SK-N-SH treated with all-trans-retinoic acid at 6 μM for 48 hours (cell line): ENCODE results near the gene BRIX1.

Experiments
- ARNTL ChIP-seq: fragments of 450-650 bp; formaldehyde crosslinking; IDR thresholded peaks from 2 replicates; pipeline ENCODE4 v1.5.0; 2020; ENCODE audit warnings: low read depth, mild to moderate bottlenecking, moderate library complexity, borderline replicate concordance
- BACH2 ChIP-seq: fragments of 250-450 bp; sonication (Bioruptor Pico); IDR thresholded peaks from 2 replicates; pipeline ENCODE4 v1.9.0; 2021; ENCODE audit warnings: mild to moderate bottlenecking, borderline replicate concordance
- ISL1 ChIP-seq: fragments of 250-450 bp; sonication (Bioruptor Pico); IDR thresholded peaks from 2 replicates; pipeline ENCODE4 v2.1.2; 2022; ENCODE audit warnings: mild to moderate bottlenecking, moderate library complexity
- OSR1 ChIP-seq: fragments of 250-450 bp; sonication (Bioruptor Pico); IDR thresholded peaks from 2 replicates; pipeline ENCODE4 v1.8.0; 2022; ENCODE audit warnings: moderate library complexity, mild to moderate bottlenecking, inconsistent platforms
- RARB ChIP-seq: fragments of 250-450 bp; sonication (Bioruptor Pico); IDR thresholded peaks from 2 replicates; pipeline ENCODE4 v1.8.0; 2021; ENCODE audit warnings: mild to moderate bottlenecking, moderate library complexity
- TOX ChIP-seq: fragments of 250-450 bp; sonication (Bioruptor Pico); IDR thresholded peaks from 2 replicates; pipeline ENCODE4 v1.8.0; 2021; ENCODE audit warnings: mild to moderate bottlenecking, moderate library complexity, borderline replicate concordance
- ZC3H10 ChIP-seq: fragments of 250-450 bp; sonication (Bioruptor Pico); IDR thresholded peaks from 2 replicates; pipeline ENCODE4 v1.5.1; 2021; ENCODE audit warnings: mild to moderate bottlenecking, moderate library complexity
- ZFP3 ChIP-seq: fragments of 250-450 bp; sonication (Bioruptor Pico); IDR thresholded peaks from 2 replicates; pipeline ENCODE4 v1.5.0; 2020; ENCODE audit warnings: mild to moderate bottlenecking, moderate library complexity
- ZFP30 ChIP-seq: fragments of 450-650 bp; formaldehyde crosslinking; IDR thresholded peaks from 2 replicates; pipeline ENCODE4 v1.5.0; 2022; ENCODE audit warnings: mild to moderate bottlenecking, moderate library complexity
- ZNF8 ChIP-seq: fragments of 450-650 bp; formaldehyde crosslinking; IDR thresholded peaks from 2 replicates; pipeline ENCODE4 v1.5.0; 2020; ENCODE audit warnings: mild to moderate bottlenecking, moderate library complexity
- TF ChIP-seq, protein P1 (sequence below): fragments of 250-450 bp; sonication (Bioruptor Pico); IDR thresholded peaks from 2 replicates; pipeline ENCODE4 v1.5.1; 2021; ENCODE audit warnings: mild to moderate bottlenecking, moderate library complexity
- TF ChIP-seq, protein P2 (sequence below): fragments of 250-450 bp; sonication (Bioruptor Pico); IDR thresholded peaks from 2 replicates; pipeline ENCODE4 v1.8.0; 2020; ENCODE audit warnings: mild to moderate bottlenecking, moderate library complexity, borderline replicate concordance
- TF ChIP-seq, protein P3 (sequence below): fragments of 250-450 bp; sonication (Bioruptor Pico); IDR thresholded peaks from 2 replicates; pipeline ENCODE4 v1.5.0; 2020; ENCODE audit warnings: mild to moderate bottlenecking, moderate library complexity
- TF ChIP-seq, protein P4 (sequence below): fragments of 250-450 bp; sonication (Bioruptor Pico); IDR thresholded peaks from 2 replicates; pipeline ENCODE4 v1.5.1; 2020; ENCODE audit warnings: low read depth, mild to moderate bottlenecking, moderate library complexity

DNA sequence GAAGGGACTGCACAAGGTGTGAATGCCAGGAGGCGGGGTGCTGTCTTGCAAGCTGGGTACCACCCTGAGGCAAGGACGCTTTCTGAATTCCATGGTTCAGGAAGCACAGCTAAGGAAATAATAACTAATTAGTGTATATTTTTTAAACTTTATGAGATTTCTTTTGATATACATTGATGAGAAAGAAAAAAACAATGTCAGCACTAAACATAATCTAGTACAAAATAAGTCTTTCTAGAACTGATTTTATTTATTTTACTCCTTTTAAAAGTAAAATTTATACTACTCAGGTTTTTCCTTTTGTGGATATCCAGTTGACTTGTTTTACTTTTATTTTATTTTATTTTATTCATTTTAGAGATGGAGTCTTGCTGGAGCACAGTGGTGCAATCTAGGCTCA, 17.4 kb downstream of the BRIX1 start:
- TF ChIP-seq RARB (CRISPR knock-in tag) (no peak), ZFP3 (CRISPR knock-in tag) (no peak), ARNTL (no peak), BACH2 (CRISPR knock-in tag) (no peak), ZFP30 (CRISPR knock-in tag) (no peak), ZC3H10 (CRISPR knock-in tag) (no peak), TOX (CRISPR knock-in tag) (no peak), OSR1 (CRISPR knock-in tag) (no peak), ZNF8 (no peak), ISL1 (CRISPR knock-in tag) (no peak)
- TF ChIP-seq, protein P1, sequence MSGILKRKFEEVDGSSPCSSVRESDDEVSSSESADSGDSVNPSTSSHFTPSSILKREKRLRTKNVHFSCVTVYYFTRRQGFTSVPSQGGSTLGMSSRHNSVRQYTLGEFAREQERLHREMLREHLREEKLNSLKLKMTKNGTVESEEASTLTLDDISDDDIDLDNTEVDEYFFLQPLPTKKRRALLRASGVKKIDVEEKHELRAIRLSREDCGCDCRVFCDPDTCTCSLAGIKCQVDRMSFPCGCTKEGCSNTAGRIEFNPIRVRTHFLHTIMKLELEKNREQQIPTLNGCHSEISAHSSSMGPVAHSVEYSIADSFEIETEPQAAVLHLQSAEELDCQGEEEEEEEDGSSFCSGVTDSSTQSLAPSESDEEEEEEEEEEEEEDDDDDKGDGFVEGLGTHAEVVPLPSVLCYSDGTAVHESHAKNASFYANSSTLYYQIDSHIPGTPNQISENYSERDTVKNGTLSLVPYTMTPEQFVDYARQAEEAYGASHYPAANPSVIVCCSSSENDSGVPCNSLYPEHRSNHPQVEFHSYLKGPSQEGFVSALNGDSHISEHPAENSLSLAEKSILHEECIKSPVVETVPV (CRISPR knock-in tag), result no peak
- TF ChIP-seq, protein P2, sequence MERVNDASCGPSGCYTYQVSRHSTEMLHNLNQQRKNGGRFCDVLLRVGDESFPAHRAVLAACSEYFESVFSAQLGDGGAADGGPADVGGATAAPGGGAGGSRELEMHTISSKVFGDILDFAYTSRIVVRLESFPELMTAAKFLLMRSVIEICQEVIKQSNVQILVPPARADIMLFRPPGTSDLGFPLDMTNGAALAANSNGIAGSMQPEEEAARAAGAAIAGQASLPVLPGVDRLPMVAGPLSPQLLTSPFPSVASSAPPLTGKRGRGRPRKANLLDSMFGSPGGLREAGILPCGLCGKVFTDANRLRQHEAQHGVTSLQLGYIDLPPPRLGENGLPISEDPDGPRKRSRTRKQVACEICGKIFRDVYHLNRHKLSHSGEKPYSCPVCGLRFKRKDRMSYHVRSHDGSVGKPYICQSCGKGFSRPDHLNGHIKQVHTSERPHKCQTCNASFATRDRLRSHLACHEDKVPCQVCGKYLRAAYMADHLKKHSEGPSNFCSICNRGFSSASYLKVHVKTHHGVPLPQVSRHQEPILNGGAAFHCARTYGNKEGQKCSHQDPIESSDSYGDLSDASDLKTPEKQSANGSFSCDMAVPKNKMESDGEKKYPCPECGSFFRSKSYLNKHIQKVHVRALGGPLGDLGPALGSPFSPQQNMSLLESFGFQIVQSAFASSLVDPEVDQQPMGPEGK (CRISPR knock-in tag), result no peak
- TF ChIP-seq, protein P3, sequence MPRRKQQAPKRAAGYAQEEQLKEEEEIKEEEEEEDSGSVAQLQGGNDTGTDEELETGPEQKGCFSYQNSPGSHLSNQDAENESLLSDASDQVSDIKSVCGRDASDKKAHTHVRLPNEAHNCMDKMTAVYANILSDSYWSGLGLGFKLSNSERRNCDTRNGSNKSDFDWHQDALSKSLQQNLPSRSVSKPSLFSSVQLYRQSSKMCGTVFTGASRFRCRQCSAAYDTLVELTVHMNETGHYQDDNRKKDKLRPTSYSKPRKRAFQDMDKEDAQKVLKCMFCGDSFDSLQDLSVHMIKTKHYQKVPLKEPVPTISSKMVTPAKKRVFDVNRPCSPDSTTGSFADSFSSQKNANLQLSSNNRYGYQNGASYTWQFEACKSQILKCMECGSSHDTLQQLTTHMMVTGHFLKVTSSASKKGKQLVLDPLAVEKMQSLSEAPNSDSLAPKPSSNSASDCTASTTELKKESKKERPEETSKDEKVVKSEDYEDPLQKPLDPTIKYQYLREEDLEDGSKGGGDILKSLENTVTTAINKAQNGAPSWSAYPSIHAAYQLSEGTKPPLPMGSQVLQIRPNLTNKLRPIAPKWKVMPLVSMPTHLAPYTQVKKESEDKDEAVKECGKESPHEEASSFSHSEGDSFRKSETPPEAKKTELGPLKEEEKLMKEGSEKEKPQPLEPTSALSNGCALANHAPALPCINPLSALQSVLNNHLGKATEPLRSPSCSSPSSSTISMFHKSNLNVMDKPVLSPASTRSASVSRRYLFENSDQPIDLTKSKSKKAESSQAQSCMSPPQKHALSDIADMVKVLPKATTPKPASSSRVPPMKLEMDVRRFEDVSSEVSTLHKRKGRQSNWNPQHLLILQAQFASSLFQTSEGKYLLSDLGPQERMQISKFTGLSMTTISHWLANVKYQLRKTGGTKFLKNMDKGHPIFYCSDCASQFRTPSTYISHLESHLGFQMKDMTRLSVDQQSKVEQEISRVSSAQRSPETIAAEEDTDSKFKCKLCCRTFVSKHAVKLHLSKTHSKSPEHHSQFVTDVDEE (CRISPR knock-in tag), result no peak
- TF ChIP-seq, protein P4, sequence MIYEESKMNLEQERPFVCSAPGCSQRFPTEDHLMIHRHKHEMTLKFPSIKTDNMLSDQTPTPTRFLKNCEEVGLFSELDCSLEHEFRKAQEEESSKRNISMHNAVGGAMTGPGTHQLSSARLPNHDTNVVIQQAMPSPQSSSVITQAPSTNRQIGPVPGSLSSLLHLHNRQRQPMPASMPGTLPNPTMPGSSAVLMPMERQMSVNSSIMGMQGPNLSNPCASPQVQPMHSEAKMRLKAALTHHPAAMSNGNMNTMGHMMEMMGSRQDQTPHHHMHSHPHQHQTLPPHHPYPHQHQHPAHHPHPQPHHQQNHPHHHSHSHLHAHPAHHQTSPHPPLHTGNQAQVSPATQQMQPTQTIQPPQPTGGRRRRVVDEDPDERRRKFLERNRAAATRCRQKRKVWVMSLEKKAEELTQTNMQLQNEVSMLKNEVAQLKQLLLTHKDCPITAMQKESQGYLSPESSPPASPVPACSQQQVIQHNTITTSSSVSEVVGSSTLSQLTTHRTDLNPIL, result no peak
